A673 (cell line): Measurements from ENCODE around the gene KCNIP1. TPM values are rescaled to one million over a fixed set of nuclear protein-coding genes. Genes with fewer than 3 reads are reported as not detected.

ENCODE experiments used
- BruUV-seq: library from RNA; stranded (reverse); fragments of 400-500 nt; replicated peaks from 2 replicates; lab custom pipeline; 2021; lab: Mats Ljungman, UMichigan
- CTCF ChIA-PET: fragments of 300-600 bp; sonication (Branson Sonifier 250); formaldehyde crosslinking; loops from one replicate; lab custom pipeline; 2022; ENCODE audit warnings: antibody characterized with exemption; lab: Charles Lee
- POLR2A ChIA-PET: fragments of 300-600 bp; sonication (Branson Sonifier 250); formaldehyde crosslinking; loops from one replicate; lab custom pipeline; 2022; ENCODE audit warnings: antibody characterized with exemption; ENCODE audit not compliant: low non-redundant PET; lab: Charles Lee
- DNase-seq: peaks from one replicate; pipeline ENCODE4 v3.0.0-alpha.2; 2015; ENCODE audit warnings: low spot score
- H3K27ac ChIP-seq: fragments of 200-600 bp; sonication (generic); 2 replicates; pipeline ENCODE4 v1.5.1; 2016; ENCODE audit warnings: mixed run types, low read depth, mild to moderate bottlenecking, mixed read lengths, antibody characterized with exemption, low read length; ENCODE audit not compliant: poor library complexity, severe bottlenecking
- H3K27me3 ChIP-seq: fragments of 200-600 bp; sonication (generic); replicated peaks from 2 replicates; pipeline ENCODE4 v1.6.1; 2017; ENCODE audit warnings: mixed run types, low read depth, mild to moderate bottlenecking, mixed read lengths, antibody characterized with exemption, low read length; ENCODE audit not compliant: insufficient read depth, poor library complexity
- H3K36me3 ChIP-seq: fragments of 200-600 bp; sonication (generic); 2 replicates; pipeline ENCODE4 v1.6.1; 2016; ENCODE audit warnings: mixed run types, mild to moderate bottlenecking, mixed read lengths, antibody characterized with exemption, low read length; ENCODE audit not compliant: insufficient read depth, poor library complexity, severe bottlenecking
- H3K4me1 ChIP-seq: fragments of 200-600 bp; sonication (generic); 2 replicates; pipeline ENCODE4 v1.6.1; 2017; ENCODE audit warnings: mixed run types, mild to moderate bottlenecking, mixed read lengths, antibody characterized with exemption, low read length; ENCODE audit not compliant: insufficient read depth, poor library complexity, severe bottlenecking
- H3K4me3 ChIP-seq: fragments of 200-600 bp; sonication (generic); 2 replicates; pipeline ENCODE4 v1.5.1; 2016; ENCODE audit warnings: low read depth, mixed run types, mild to moderate bottlenecking, mixed read lengths, low read length; ENCODE audit not compliant: poor library complexity, severe bottlenecking
- H3K9me3 ChIP-seq: fragments of 200-600 bp; sonication (generic); 2 replicates; pipeline ENCODE4 v1.6.1; 2016; ENCODE audit warnings: mixed run types, low read depth, mild to moderate bottlenecking, mixed read lengths, antibody characterized with exemption, low read length; ENCODE audit not compliant: poor library complexity, severe bottlenecking
- EZH2 ChIP-seq: fragments of 200-600 bp; sonication (generic); IDR thresholded peaks from 2 replicates; pipeline ENCODE4 v1.6.1; 2017; ENCODE audit warnings: borderline replicate concordance, low read depth, mild to moderate bottlenecking, mixed read lengths, antibody characterized with exemption, low read length; ENCODE audit not compliant: poor library complexity, severe bottlenecking
- intact Hi-C: fragments of 100-400 bp; cut with micrococcal nuclease; formaldehyde crosslinking; loops from one replicate; pipeline ENCODE4 v1.10.0; 2022; ENCODE audit not compliant: unreplicated experiment
- total RNA-seq: library from RNA; stranded (reverse); gene quantifications from 2 replicates; pipeline ENCODE4 v1.2.3, GENCODE V29; 2021
- TF ChIP-seq, protein P1 (sequence below): fragments of 300-800, 200-600 bp; sonication (generic); conservative IDR thresholded peaks from 2 replicates; pipeline ENCODE4 v1.5.1; 2017; ENCODE audit warnings: low read depth, mild to moderate bottlenecking, antibody characterized with exemption, low read length, moderate library complexity, mixed read lengths

The KCNIP1 gene
- total RNA-seq, 1 experiment from 2014 or later, result 3.7 TPM

- Histone ChIP-seq H3K36me3 (no peaks in the 10 kb centered on the region), H3K4me1 (no peaks in the 10 kb centered on the region), H3K27ac (no peak overlapping the region), H3K4me3 (no peak overlapping the region), H3K27me3 (peaks cover 41% of the 10 kb centered on the region), H3K9me3 (no peaks in the 10 kb centered on the region)
- ChIA-PET CTCF (no interaction called here), POLR2A (no interaction called here)
- TF ChIP-seq, protein P1, sequence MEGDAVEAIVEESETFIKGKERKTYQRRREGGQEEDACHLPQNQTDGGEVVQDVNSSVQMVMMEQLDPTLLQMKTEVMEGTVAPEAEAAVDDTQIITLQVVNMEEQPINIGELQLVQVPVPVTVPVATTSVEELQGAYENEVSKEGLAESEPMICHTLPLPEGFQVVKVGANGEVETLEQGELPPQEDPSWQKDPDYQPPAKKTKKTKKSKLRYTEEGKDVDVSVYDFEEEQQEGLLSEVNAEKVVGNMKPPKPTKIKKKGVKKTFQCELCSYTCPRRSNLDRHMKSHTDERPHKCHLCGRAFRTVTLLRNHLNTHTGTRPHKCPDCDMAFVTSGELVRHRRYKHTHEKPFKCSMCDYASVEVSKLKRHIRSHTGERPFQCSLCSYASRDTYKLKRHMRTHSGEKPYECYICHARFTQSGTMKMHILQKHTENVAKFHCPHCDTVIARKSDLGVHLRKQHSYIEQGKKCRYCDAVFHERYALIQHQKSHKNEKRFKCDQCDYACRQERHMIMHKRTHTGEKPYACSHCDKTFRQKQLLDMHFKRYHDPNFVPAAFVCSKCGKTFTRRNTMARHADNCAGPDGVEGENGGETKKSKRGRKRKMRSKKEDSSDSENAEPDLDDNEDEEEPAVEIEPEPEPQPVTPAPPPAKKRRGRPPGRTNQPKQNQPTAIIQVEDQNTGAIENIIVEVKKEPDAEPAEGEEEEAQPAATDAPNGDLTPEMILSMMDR, result no peak
- no peak for TF ChIP-seq EZH2
- DNase-seq, result no peak
- intact Hi-C loops, result no loop called here
- no TSS peak for BruUV-seq
These were observed 191.1 kb downstream of the KCNIP1 start for GRCh38 chr5:170694911-170695310.

- ChIA-PET POLR2A (no interaction called here), CTCF (no interaction called here)
- H3K4me1 ChIP-seq, result no peaks in the 10 kb centered on the region
These were observed 193.2 kb downstream of the KCNIP1 start for GRCh38 chr5:170697031-170697430.

GRCh38 chr5:170700503-170700902 lies 196.7 kb downstream of the KCNIP1 start:
- intact Hi-C loops, result no loop called here
- Histone ChIP-seq H3K9me3 (no peaks in the 10 kb centered on the region), H3K27ac (no peak overlapping the region), H3K36me3 (no peaks in the 10 kb centered on the region), H3K4me3 (no peak overlapping the region), H3K4me1 (no peaks in the 10 kb centered on the region), H3K27me3 (peaks cover 33% of the 10 kb centered on the region)
- CTCF ChIA-PET, result no interaction called here
- TF ChIP-seq, protein P1, result no peak
- TF ChIP-seq EZH2, result no peak
- no peak for DNase-seq
- no TSS peak for BruUV-seq
- POLR2A ChIA-PET, result no interaction called here

More at GRCh38 chr5:170697031-170697430, 193.2 kb downstream of the KCNIP1 start:
- Histone ChIP-seq H3K27ac (no peak overlapping the region), H3K9me3 (no peaks in the 10 kb centered on the region), H3K4me3 (no peak overlapping the region), H3K27me3 (peaks cover 37% of the 10 kb centered on the region), H3K36me3 (no peaks in the 10 kb centered on the region)
- DNase-seq, result no peak
- intact Hi-C loops, result no loop called here
- BruUV-seq, result no TSS peak
- TF ChIP-seq EZH2, result no peak

- BruUV-seq, result no TSS peak
- Histone ChIP-seq H3K27me3 (peaks cover 33% of the 10 kb centered on the region), H3K36me3 (no peaks in the 10 kb centered on the region), H3K4me3 (no peak overlapping the region), H3K27ac (no peak overlapping the region), H3K9me3 (no peaks in the 10 kb centered on the region), H3K4me1 (no peaks in the 10 kb centered on the region)
- TF ChIP-seq, protein P1, result no peak
- TF ChIP-seq EZH2, result no peak
- DNase-seq, result peak; percentile 2
- ChIA-PET POLR2A (no interaction called here), CTCF (no interaction called here)
- intact Hi-C loops, result no loop called here
These were observed 197.5 kb downstream of the KCNIP1 start for GRCh38 chr5:170701334-170701733.
